ENCODE results near the gene PLA2G5.

PLA2G5 gene

DNA sequence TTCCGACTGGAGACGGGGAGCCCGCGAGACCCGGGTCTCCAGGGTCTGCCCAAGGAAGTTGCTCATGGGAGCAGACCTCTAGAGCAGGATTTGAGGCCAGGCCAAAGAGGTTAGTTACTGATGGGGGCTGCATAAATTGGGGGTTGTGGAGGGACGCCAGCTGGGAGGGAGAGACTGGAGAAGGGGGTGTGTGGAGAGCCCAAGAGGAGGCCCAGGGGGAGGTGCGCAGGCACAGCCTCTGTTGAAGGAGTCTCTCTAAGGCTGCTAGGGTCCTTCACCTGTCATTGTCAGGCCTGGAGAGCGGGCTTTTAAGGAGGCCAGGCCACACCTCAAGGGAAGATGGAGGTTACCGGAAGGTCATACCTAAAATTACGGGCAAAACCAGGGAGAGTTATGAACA lies 363 bp downstream of the PLA2G5 start:
- FAIRE-seq, result no peak

DNA sequence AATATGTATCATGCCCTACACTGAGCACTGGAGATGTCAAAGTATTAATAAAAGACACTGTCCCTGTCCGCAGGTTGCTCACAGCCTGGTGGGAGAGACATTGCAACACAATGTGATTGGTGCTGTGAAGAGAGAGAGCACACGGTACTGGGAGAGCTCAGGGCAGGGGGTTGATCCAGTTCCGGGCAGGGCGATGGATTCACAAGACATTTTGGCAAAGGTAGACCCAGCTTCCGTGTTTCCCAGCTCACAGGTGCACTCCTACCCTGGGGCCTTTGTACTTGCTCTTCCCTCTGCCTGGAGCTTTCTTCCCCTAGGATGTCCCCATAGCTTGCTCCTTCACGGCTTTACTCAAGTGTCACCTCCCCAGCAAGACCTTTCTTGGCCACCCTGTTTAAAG lies 1.4 kb downstream of the PLA2G5 start:
- FAIRE-seq, result no peak

DNA sequence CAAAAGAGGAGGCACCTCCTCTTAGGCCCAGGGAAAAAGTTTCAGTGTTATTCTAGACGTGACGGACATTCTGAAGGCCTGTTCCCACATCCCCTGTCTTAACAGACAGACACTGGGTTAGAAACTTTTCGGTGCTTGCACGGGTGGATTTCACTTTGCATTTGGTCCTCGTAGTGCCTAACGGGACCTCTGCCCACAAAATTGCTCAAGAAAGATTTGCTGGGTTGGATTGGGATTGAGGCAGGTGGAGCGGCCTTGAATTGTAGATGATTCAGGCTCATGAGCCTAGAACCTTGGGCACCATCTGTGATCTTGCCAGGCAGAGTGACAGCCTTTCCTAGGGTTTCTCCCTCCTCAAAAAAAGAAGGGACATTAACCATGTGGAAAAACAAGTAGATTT lies 2.8 kb downstream of the PLA2G5 start:
- no peak for FAIRE-seq

DNA sequence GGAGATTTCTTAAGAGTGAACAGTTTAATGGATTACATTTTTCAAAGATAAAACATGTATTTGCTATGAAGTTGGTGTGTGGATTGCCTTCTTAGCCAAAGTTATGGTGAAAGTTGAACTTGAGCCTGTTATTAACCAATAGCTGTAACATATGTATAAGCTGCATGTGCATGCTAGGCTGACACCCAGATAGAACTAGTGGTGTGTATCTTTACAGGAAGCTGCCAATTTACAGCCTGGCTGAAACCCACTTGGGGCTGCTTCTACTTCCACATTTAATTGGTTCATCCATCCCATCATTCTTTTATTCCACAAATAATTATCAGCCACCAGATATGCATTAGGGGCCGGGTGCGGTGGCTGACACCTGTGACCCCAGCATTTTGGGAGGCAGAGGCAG lies 3.3 kb downstream of the PLA2G5 start:
- no peak for FAIRE-seq

DNA sequence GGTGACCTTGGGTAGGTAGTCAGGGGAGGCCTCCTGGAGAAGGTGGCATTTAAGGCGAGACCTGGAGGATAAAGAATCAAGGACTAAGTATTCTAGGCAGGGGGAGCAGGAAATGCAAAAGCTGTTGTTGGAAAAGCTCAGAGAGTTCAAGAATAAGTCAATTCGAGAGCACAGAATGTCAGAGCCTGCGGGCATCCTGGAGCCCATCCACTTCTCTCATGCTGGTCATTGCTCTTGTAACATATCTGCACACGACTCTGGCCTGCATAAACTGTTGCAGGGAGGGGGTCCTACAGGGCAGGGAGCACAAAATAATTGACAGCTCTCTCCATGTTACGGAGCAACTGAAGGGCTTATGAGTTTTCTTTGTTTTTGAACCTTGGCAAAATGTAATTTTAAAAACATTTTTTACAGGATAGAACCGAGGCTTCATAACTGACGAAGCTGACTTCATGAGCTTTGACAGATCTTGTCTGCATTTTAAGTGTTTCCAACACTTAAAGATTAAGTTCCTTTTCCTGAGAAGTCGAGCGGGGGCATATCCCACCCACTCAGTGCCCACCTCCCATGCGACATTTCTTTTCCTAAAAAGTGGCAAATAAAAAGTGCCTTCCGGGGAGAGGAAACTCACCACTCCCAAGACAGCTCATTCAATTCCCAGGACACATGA lies 4.2 kb downstream of the PLA2G5 start:
- no peak for FAIRE-seq

DNA sequence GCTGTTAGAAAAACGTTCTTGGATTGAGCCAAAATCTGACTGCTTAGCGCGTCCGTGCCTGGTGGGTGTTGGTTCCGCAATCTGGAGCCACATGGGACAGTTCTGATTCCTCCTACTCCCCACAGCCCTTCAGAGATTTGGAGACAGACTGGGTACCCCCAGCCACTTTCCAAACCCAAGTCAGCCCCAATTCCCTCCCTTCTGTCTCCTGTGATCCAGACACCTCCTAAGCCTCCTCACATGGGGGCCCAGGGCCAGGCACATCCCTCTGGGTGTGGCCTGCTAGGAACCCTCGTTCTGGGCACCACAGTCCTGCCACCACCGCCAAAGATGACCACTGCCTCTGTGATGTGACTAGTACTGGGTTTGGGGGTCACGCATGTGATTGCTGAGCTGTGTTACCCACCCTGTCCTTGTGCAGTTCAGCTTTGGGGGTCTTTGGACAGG lies 4.8 kb downstream of the PLA2G5 start:
- no peak for FAIRE-seq

DNA sequence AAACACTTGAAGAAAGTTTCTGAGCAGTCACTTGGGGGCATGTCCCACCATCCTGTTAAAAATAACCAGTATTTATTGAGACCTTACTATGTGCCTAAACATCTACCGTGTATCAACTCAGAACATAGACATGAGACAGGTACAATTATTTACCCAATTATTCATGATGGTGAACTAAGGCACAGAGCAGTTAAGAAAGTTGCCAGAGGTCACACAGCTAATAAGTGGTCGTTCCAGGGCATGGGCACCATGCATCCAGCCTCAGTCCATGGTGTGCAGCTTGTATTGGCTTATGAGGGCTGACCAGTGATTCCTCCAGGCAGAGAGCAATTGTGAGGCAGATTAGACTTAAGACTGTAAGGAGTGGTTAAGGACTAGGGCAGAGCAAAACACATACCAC lies 5.4 kb downstream of the PLA2G5 start:
- no peak for FAIRE-seq

DNA sequence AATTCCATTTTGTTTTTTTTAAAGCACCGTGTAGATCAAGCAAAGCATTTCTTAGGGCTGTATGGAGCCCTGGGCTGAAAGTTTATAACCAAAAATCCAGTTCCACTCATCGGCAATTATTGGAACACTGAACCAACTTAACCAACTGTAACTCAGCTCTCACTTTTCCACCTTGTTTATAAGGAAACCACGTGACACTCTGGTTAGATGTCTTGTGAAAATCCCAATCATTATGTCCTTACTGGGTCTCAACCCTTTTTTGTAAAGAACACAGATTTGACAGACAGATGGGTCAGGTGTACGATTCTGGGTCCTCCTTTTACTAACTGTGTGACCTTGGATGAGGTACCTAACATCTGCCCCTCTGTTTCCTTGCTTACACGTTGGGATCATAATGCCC lies 6.2 kb downstream of the PLA2G5 start:
- no peak for FAIRE-seq

DNA sequence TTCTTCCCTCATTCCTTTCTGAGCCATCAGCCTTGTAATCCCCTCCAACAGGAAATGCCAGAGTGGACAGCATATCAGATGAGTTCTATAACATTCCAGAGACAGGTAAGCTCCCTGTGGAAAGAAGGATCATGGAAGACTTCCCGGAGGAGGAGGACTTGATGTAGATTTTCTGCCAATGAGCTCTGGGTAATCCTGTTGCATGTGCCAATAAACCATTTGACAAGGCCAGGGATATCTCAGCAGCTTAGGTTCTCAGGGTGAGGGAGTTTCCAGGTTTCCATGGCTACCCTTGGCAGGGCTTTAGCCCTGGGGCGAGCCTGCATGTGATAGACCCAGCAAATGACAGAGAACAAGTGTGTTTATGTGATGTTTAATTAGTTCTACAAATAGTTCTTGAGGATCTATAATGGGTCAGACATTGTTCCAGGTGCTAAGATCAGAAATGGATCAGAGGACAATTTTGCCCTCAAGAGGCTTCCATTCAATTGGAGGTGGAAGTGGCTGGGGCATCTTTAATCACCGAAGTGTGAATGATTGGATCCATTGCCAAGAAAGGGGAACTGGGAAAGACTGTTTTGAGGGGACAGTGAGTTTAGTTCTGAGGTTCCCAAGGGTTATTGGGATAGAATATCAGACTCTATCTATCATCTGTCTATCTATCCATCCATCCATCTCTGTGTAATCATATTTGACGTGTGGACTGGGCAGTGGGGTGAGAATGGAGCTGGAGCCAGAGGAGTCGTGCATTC lies 6.9 kb downstream of the PLA2G5 start:
- no peak for FAIRE-seq

DNA sequence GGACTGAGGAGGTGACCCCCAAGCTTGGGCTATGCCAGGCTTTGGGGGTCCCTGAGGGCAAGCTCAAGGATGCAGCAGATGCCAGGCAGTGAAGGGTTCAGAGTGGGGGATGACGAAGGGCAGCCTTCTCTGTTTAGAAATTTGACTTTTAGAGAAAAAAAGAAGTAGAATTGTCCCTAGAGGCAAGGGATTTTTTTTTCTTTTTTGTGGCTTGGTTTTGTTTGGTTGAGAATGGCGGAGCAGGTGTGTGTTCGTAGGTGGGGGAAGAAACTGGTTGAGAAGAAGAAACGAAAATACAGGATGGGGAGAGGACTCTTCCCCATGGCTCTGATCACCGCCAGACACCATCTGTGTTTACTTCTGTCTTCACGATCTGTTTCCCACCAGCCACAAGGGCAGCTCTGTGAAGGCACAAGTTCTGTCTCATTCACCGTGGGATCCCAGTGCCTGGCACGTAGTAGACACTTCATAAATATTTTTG lies 8.2 kb downstream of the PLA2G5 start:
- FAIRE-seq, result no peak

DNA sequence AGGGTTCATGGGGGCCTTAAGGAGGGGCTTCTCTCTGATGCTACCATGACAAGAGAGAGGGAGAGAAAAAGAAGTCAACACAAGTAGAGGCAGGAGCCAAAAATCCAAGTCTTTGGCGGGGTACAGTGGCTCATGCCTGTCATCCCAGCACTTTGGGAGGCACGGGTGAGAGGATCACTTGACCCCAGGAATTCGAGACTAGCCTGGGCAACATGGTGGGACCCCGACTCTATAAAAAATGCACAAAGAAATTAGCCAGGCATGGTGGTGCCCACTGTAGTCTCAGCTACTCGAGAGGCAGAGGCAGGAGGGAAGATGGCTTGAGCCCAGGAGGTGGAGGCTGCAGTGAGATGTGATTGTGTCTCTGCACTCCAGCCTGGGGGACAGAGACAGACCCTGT lies 8.7 kb downstream of the PLA2G5 start:
- FAIRE-seq, result no peak

DNA sequence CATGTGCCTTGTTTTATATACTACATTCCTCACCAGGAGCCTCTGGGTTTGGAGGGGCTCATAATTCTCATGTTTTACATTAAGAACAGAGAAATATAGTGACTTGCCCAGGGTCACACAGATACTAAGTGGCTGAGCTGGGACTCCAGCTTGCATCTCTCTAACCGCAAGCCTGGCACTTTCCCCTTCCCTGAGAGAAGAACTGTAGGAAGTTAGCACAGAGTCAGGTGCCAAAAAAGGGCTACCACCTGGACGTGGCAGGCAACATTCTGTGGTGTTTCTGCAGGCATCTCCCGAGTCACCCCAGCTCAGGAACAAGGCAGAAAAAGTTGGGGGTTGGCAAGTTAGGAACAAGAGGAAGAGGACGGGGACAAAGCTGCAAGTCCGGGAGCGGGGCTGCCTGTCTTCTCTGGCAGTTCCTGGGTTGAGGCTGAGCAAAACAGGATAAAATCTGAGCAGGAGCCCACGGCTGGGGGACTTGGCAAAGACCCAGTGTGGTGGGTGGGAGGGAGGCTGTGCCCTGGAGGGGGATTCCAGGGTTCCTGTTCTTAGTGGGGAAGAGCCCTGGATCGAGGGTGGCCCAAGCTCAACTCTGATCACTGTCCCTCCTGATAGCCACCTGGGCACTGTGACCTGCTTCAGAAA lies 9.8 kb downstream of the PLA2G5 start:
- no peak for FAIRE-seq

DNA sequence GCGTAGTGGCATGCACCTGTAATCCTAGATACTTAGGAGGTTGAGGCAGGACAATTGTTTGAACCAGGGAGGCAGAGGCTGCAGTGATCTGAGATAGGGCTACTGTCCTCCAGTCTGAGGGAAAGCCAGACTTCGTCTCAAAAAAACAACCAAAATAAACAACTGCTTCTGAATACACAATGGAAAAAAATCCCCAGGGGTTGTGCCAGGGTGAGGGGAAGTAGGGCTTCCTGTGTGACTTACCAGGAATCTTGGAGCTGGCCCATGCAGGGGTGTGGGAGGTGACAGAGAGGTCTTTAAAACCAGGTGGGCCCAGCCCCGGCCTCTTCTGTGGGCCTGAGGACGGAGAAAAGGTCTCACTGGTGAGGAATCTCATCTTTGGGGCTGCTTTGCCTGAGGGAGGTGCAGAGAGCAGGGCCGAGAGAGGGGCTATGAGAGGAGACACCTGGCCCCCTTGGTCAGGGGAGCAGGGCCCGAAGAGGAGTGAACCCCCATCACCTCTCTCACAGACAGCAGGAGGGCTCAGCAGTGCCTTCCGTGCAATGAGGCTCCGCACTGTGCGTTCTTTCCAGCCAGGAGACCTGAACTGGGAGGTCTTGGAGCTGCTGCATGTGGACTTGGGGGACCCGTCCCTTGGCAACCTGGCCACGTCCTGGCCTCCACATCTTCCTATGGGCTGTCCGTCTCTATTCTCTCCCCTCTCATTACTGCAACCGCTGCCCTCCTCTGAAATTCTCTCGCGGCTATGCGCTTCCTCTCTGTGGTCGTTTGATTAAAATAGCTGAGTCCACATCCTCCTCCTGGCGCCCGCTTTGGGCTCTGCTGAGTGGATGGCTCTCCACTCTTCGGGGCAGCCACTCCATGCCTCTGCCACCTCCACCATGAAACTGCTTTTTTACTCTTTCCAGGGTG lies 10.7 kb downstream of the PLA2G5 start:
- FAIRE-seq, result no peak

DNA sequence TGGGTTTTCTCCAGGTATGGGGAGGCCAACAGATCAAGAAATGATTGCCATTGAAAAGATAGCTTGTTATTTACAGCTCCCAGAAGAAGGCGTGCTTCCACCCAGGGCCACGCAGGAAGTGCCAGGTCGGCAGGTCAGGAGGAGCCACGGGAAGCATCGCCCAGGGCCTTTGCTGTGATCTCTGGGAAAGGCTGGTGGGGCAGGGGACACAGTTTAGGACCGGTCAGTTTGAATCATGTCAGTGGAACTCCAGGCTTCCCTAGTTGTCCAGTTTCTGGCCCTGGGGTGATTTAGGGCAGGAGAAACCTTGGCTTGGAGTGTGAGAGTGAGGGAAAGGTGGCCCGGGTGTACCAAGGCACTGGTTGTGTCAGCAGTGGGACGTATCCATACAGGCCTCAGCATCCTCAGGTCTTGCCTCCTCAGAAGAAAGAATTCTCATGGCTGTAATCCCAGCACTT lies 11.4 kb downstream of the PLA2G5 start:
- no peak for FAIRE-seq

DNA sequence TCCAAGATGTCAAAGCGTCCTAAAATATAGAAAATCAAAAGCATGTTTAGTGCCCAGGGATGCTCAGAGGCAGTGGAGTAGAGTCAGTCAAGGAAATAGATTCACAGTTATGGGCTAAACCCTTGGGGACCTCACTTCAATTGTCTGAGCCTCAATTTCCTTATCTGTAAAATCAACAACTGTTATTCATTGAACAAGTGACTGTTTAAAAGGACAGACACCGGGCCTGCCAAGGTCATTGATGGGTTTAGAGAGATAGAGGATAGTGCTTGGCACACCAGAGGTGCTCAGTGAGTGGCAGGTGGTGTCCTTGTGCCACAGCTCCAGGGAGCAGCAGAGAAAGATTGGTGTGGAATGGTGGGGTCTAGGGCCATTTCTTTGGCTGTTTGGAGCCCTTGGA lies 12.8 kb downstream of the PLA2G5 start:
- FAIRE-seq, result no peak

DNA sequence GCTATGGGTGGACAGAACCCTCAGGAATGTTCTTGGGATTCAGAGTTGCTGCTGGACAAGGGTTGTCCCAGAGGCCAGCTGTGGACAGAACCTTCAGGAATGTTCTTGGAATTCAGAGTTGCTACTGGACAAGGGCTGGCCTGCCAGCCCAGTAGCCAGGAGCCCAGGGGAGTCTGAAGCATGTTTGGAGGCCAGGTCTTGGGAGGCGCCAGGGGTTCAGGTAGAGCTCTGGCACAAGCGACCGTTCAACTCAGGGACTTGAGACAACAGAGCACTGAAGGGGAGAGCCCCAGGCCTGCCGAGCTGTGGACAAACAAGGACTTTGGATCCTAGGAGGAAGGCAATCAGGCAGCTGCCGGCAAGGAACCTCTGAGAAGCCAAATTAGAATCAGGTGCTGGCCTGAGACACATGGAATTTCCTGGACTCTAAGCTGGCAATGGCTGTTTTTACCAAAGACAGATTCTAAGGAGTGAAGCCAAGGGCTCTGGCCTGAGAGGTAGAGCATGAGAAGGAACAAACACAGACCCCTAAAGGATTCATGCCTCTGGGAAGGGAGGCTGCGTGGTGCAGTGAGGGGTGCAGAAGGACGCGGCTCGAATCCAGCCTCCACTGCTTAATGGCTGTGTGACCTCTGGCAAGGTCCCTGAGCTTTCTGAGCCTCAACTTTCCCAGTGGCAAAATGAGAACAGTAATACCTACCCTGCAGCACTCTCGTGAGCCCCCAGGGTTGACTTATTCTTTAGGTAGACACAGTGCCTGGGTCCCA lies 13.4 kb downstream of the PLA2G5 start:
- no peak for FAIRE-seq

DNA sequence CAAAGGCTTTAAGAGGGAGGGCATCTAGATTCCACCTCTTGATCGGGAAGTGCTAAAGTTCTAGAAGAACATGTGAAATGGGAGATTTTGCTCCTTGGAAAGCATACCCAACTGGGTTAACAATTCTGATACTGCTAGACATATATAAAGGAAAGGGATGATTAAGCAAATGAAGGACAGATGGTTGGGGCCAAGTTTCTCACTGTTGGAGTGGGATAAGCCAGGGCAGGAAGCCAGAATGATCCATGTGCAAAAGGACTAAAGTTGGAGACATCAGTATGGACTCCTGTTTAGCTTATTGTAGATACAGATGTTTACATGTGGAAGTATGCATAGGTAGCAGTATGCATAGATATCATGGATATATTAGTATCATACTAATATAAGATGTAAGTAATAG lies 16.8 kb downstream of the PLA2G5 start:
- no peak for FAIRE-seq

DNA sequence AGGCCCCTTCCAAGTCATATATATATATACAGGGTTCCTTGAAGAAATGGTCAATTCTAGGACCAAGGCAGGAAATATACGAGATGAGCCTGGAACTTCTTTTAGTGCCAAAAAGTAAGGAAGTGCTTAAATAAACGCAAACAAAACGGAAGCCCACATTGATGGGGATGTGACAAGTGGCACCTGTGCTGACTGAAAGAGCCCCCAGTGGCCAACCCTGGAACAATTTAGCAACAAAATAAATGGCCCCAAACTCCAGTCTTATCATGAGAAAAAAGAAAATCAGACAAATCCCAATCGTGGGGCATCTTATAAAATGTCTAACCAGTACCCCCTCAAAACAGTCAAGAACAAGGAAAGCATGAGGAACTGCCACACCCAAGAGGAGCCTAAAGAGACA lies 17.7 kb downstream of the PLA2G5 start:
- FAIRE-seq, result no peak

DNA sequence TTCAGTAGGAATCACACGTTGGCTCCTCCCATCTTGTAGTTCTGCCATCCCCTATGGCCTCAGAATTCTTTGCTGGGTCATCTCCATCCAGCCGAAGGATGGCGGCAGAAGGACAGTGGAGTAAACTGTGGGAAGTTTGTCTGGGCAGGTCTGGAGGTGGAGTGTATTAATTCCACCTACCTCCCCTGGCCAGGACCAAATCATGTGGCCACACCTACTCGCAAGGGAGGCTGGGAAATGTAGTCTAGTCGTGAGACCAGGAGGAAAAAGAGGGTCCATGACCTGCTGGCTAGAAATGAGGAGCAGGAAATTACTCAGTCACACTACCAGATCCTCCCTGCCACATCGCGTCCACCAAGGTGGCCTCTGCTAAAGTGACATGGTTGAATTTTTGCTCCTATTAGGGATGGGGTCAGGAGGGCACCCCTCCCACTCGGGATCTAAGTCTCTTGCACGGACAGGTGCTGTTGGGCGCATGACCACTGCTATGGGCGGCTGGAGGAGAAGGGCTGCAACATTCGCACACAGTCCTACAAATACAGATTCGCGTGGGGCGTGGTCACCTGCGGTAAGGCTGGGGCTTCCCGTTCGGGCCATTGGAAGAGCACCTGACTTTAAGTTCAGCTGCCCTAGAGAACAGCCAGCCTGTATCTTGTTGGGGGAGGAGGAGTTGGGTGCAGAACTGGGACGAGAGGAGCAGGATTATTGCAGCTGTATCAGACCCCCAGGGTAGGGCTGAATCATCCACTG lies 19.5 kb downstream of the PLA2G5 start:
- FAIRE-seq, result no peak

DNA sequence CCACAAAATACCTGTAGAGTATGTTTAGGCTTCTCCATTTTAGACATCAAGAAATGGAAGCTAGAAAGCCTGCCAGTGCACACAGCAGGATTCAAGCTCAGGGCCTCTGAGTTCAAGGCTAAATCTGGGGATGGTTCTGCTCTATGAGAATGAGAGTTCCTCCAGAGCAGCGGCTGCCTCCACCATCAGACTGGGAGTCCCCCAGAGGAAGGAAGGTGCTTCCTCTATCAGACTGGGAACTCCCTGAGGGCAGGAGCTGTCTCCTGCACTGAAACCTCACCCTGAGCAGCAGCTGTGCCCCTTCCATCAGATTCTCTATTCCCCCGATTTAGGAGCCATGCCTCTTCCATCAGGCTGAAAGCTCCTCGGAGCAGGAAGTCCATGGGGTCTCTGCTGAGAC lies 20.1 kb downstream of the PLA2G5 start:
- FAIRE-seq, result no peak

DNA sequence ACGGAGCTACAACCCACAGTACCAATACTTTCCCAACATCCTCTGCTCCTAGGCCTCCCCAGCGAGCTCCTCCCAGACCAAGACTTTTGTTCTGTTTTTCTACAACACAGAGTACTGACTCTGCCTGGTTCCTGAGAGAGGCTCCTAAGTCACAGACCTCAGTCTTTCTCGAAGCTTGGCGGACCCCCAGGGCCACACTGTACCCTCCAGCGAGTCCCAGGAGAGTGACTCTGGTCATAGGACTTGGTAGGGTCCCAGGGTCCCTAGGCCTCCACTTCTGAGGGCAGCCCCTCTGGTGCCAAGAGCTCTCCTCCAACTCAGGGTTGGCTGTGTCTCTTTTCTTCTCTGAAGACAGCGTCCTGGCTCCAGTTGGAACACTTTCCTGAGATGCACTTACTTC lies 20.6 kb downstream of the PLA2G5 start:
- FAIRE-seq, result no peak
